Activated T-helper 9 cell treated with anti-CD3 and anti-CD28 coated beads, Interleukin-2, amount 50 U/mL, for 16 hours (primary cell): ENCODE results near the gene DYSF.
"Not testable (repeated sequence)": the region's sequence is repeated elsewhere in the genome, so short reads cannot be mapped to it uniquely, and the experiment has no call there.

Experiments
- DNase-seq: peaks from one replicate; pipeline ENCODE4 v3.0.0-alpha.2; 2020; ENCODE audit warnings: low read depth

DYSF gene

GRCh38 chr2:71658256-71658655 lies 204.9 kb downstream of the DYSF start:
- not testable (repeated sequence) for DNase-seq

- no peak for DNase-seq
These were observed 205.4 kb downstream of the DYSF start for GRCh38 chr2:71658771-71659170.

GRCh38 chr2:71659868-71660518 lies 206.6 kb downstream of the DYSF start:
- DNase-seq = no peak

GRCh38 chr2:71661782-71662181 lies 208.4 kb downstream of the DYSF start:
- DNase-seq = no peak

GRCh38 chr2:71662665-71663394 lies 209.5 kb downstream of the DYSF start:
- DNase-seq = no peak

- DNase-seq = no peak
These were observed 210.8 kb downstream of the DYSF start for GRCh38 chr2:71664161-71664560.

GRCh38 chr2:71665168-71666093 lies 212.1 kb downstream of the DYSF start:
- DNase-seq = no peak

- no peak for DNase-seq
These were observed 212.7 kb downstream of the DYSF start for GRCh38 chr2:71666094-71666474.

GRCh38 chr2:71667256-71668182 lies 214.2 kb downstream of the DYSF start:
- no peak for DNase-seq

GRCh38 chr2:71668326-71669057 lies 215.1 kb downstream of the DYSF start:
- no peak for DNase-seq

GRCh38 chr2:71669058-71669456 lies 215.7 kb downstream of the DYSF start:
- no peak for DNase-seq

- no peak for DNase-seq
These were observed 216.5 kb downstream of the DYSF start for GRCh38 chr2:71669628-71670429.

GRCh38 chr2:71670430-71670795 lies 217.1 kb downstream of the DYSF start:
- DNase-seq = no peak

GRCh38 chr2:71671203-71671854 lies 218.0 kb downstream of the DYSF start:
- DNase-seq = no peak

GRCh38 chr2:71671895-71672825 lies 218.8 kb downstream of the DYSF start:
- DNase-seq = no peak

GRCh38 chr2:71672826-71673795 lies 219.8 kb downstream of the DYSF start:
- no peak for DNase-seq

GRCh38 chr2:71674158-71674851 lies 220.9 kb downstream of the DYSF start:
- DNase-seq = no peak
